Measurements from ENCODE around the gene PSMB2.

The PSMB2 gene

DNA sequence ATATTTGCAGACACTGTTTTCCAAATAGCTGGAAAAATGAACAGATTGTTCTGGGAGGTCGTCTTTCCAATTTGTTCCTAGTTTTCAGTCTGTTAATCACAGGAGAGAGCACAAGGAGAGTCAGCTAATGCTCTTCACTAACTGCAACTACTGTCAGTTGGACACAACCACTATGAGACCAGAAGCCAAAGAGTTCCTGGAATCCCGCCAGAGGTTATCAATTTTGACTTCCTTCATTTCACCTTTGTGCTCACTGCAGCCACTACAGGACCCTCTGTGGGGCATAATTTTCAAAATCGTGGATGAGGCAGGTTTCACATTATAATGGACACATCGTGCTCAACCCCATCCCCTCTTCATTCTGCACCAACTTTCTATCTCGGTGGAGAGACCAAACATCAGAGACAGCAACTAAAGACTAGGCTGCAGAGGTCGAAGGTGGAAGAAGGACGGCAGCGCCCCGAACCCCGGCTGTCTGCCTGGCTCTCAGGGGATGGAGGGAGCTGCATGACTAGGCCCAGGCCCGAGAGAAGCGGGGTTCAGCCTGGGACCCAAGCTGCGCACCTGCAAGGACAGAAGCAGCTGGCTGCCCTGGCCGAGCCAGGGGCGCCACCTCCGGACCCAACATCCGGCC lies 84.7 kb downstream of the PSMB2 start:
- H3K9me3 ChIP-seq (ENCODE audit: insufficient read depth, low read length): no peaks in the 10 kb centered on the region
- peak overlapping the region; percentile 89 for H3K4me3 ChIP-seq (ENCODE audit: insufficient read length, low read depth)
- H3K27me3 ChIP-seq (ENCODE audit: insufficient read depth, insufficient read length): no peaks in the 10 kb centered on the region
- no peak for DNase-seq (ENCODE audit: low read depth, low spot score)
- peaks cover 54% of the 10 kb centered on the region for H3K36me3 ChIP-seq (ENCODE audit: insufficient read depth, insufficient read length, low read length)
- TF ChIP-seq ZNF274 (IDR thresholded peaks at IDR 0.05; ENCODE audit: low read depth, low read length) (no peak), SUZ12 (IDR thresholded peaks at IDR 0.05; ENCODE audit: extremely low read depth, insufficient read depth, insufficient read length) (no peak), YY1 (IDR thresholded peaks at IDR 0.05; ENCODE audit: insufficient read depth, insufficient read length) (no peak)
- peaks cover 10% of the 10 kb centered on the region for H3K4me1 ChIP-seq (ENCODE audit: insufficient read depth, insufficient read length)
- peak overlapping the region; percentile 98 for H3K9ac ChIP-seq (ENCODE audit: insufficient read length, low read depth)

DNA sequence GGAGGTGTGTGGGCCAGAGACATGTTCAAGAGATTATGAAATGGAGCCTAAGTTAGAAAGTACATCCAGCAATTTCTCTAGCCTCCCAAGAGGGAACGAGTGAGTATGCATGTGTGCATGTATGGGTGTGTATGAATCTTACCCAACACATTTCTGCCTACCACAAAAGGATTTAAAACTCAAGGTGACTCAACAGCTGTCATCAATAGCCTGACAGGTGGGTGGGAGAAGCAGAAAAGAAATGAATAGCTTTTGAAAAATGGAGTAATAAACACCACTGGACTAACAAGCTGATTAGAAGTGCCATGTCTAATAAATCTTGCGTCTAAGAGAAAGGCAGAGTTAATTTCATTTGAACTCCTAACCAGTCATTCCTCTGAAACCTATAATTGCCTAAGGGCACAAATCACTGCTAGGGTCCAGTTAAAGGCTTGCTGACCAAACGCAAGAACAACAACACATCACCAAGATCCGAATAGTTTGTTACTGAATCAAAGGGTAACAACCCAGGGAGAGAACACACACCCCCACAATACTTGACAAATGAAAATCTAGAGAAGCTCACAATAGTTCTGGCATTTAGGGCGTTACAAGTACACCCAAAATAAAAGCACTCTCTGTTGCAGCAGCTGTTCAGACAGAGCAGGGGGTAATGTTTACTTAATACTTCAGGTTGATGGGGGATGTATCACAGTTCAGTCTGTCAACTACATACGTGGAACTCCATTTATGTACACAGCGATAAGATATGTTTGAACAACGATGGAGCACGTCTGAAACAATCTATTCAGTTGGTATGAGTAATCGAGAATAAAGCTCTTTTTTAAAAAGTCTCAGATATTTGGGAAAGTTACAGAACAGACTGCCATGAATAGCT lies 85.5 kb downstream of the PSMB2 start:
- Histone ChIP-seq H3K36me3 (ENCODE audit: insufficient read depth, insufficient read length, low read length) (peaks cover 54% of the 10 kb centered on the region), H3K4me3 (ENCODE audit: insufficient read length, low read depth) (peak overlapping the region; percentile 89), H3K9me3 (ENCODE audit: insufficient read depth, low read length) (no peaks in the 10 kb centered on the region), H3K27me3 (ENCODE audit: insufficient read depth, insufficient read length) (no peaks in the 10 kb centered on the region), H3K4me1 (ENCODE audit: insufficient read depth, insufficient read length) (peaks cover 3% of the 10 kb centered on the region), H3K9ac (ENCODE audit: insufficient read length, low read depth) (peak overlapping the region; percentile 98)
- no peak for TF ChIP-seq SUZ12 (IDR thresholded peaks at IDR 0.05; ENCODE audit: extremely low read depth, insufficient read depth, insufficient read length)
- no peak for DNase-seq (ENCODE audit: low read depth, low spot score)

DNA sequence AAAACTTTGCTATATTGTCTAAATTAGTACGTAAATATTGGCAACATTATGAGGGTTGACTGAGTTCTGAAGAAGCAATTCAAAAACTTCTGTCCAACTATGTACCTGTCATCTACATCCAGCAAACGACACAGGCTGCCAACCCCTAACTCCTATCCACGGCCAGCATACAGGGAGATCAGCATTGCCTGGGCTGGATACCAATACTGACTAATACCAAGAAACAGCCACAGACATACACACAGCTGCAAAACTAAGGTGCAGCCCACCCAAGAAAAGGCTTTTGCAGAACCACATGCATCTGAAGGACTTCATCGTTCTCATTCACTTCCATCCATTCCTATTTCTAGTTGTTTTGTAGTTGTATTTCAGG lies 86.1 kb downstream of the PSMB2 start:
- Histone ChIP-seq H3K36me3 (ENCODE audit: insufficient read depth, insufficient read length, low read length) (peaks cover 53% of the 10 kb centered on the region), H3K9me3 (ENCODE audit: insufficient read depth, low read length) (no peaks in the 10 kb centered on the region), H3K27me3 (ENCODE audit: insufficient read depth, insufficient read length) (no peaks in the 10 kb centered on the region), H3K4me3 (ENCODE audit: insufficient read length, low read depth) (peak overlapping the region; percentile 89), H3K4me1 (ENCODE audit: insufficient read depth, insufficient read length) (peaks cover 3% of the 10 kb centered on the region), H3K9ac (ENCODE audit: insufficient read length, low read depth) (peak overlapping the region; percentile 69)
- no peak for TF ChIP-seq YY1 (IDR thresholded peaks at IDR 0.05; ENCODE audit: insufficient read depth, insufficient read length)
- no peak for TF ChIP-seq ZNF274 (IDR thresholded peaks at IDR 0.05; ENCODE audit: low read depth, low read length)
- no peak for TF ChIP-seq SUZ12 (IDR thresholded peaks at IDR 0.05; ENCODE audit: extremely low read depth, insufficient read depth, insufficient read length)
- no peak for DNase-seq (ENCODE audit: low read depth, low spot score)

DNA sequence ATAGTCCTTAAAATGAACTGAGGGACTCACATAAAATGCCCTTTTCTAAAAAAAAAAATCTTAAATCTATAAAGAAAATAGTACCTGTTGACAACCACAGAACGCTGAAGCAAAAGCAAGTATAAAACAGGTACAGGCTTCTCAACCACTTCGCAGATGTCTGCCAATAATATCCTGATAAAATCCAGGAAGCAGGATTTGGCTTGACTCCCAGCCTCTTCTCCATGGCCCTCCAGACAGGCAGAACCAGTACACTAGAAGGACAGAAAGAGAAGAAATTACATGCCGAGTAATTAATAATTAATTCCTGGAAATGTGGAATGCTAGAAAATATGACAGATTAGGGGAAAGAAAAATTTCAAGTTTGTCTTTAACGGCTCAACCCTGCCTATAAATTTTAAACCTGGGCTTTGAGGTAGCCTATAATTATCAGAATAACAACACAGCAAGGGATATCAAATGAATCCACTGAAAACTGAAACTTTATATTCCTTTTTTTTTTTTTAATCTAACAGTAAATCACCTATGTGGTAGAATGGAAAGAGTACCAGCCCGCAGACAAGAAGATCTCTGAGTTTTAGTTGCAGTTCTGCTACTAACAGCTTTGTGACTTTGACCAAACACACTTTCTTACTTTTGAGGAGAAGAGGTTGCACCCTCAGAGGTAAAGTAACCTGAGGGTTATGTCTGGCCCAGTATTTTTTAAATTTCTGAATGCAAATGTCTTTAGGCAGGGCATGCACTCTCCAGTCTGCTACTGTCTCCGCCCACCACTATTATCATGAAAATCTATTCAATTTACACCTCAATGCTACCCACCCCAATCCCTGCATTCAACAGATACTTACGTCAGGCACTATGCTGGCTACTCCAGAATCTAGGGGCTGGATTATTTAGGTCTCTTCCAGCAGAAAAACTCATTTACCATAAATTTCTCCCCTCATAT lies 86.8 kb downstream of the PSMB2 start:
- no peaks in the 10 kb centered on the region for H3K9me3 ChIP-seq (ENCODE audit: insufficient read depth, low read length)
- H3K4me1 ChIP-seq (ENCODE audit: insufficient read depth, insufficient read length): peaks cover 2% of the 10 kb centered on the region
- H3K4me3 ChIP-seq (ENCODE audit: insufficient read length, low read depth): peak overlapping the region; percentile 11
- TF ChIP-seq SUZ12 (IDR thresholded peaks at IDR 0.05; ENCODE audit: extremely low read depth, insufficient read depth, insufficient read length) (no peak), ZNF274 (IDR thresholded peaks at IDR 0.05; ENCODE audit: low read depth, low read length) (no peak), YY1 (IDR thresholded peaks at IDR 0.05; ENCODE audit: insufficient read depth, insufficient read length) (no peak)
- H3K36me3 ChIP-seq (ENCODE audit: insufficient read depth, insufficient read length, low read length): peaks cover 53% of the 10 kb centered on the region
- peak overlapping the region; percentile 67 for H3K9ac ChIP-seq (ENCODE audit: insufficient read length, low read depth)
- DNase-seq (ENCODE audit: low read depth, low spot score): peak; percentile 91
- no peaks in the 10 kb centered on the region for H3K27me3 ChIP-seq (ENCODE audit: insufficient read depth, insufficient read length)

DNA sequence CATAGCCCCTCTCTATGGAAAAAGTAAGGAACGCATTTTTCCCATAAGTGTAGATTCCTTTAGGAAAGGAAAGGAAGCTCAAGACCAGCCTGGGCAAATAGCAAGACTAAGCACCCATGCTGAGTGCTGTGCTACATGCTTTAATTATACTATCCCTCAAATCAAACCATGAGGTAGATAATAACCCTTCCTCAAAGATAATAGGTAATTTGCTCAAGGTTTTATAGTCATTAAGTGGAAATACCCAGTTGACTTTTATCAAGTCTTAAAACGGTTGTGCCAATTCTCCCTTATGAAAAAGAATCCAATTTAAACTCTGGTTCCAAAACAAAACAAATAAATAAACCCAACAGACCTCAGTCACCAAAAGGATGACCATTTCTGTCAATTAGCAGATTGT lies 87.5 kb downstream of the PSMB2 start:
- no peak for TF ChIP-seq SUZ12 (IDR thresholded peaks at IDR 0.05; ENCODE audit: extremely low read depth, insufficient read depth, insufficient read length)
- no peak for TF ChIP-seq ZNF274 (IDR thresholded peaks at IDR 0.05; ENCODE audit: low read depth, low read length)
- no peak for TF ChIP-seq YY1 (IDR thresholded peaks at IDR 0.05; ENCODE audit: insufficient read depth, insufficient read length)
- peak overlapping the region; percentile 11 for H3K4me3 ChIP-seq (ENCODE audit: insufficient read length, low read depth)

More for the DNA sequence above, 87.5 kb downstream of the PSMB2 start:
- peaks cover 54% of the 10 kb centered on the region for H3K36me3 ChIP-seq (ENCODE audit: insufficient read depth, insufficient read length, low read length)
- no peak for DNase-seq (ENCODE audit: low read depth, low spot score)
- H3K27me3 ChIP-seq (ENCODE audit: insufficient read depth, insufficient read length): no peaks in the 10 kb centered on the region
- no peaks in the 10 kb centered on the region for H3K9me3 ChIP-seq (ENCODE audit: insufficient read depth, low read length)
- no peaks in the 10 kb centered on the region for H3K4me1 ChIP-seq (ENCODE audit: insufficient read depth, insufficient read length)
- H3K9ac ChIP-seq (ENCODE audit: insufficient read length, low read depth): peak overlapping the region; percentile 67

Data from NT2/D1 (cell line).